ENCODE data around the gene MCOLN1. TPM values are rescaled to one million over a fixed set of nuclear protein-coding genes. Genes with fewer than 3 reads are reported as not detected.

The MCOLN1 gene
- total and polyA plus RNA-seq, 2 of the 4 experiments (the other 2 are of a cell fraction) = 3.4 to 19.6 TPM

GRCh38 chr19:7534531-7535046 is 12.2 kb downstream of the MCOLN1 start:
- peak overlapping the region; percentile 38 for H3K14ac ChIP-seq (replicated peaks; ENCODE audit: low read depth, low read length)
- ATAC-seq (ENCODE audit: low read depth) (peak; percentile 55), DNase-seq (peak; percentile 87)
- peak; percentile 64 for TF ChIP-seq RAD21 (IDR thresholded peaks at IDR 0.05; ENCODE audit: low read length)
- TF ChIP-seq RCOR1 (IDR thresholded peaks at IDR 0.05; ENCODE audit: insufficient replicate concordance, low read length) = no peak
- TF ChIP-seq MXI1 (IDR thresholded peaks at IDR 0.05; ENCODE audit: borderline replicate concordance, low read depth, low read length) = peak; percentile 64; the same call in 1 of the 2 replicates
- peak; percentile 83; the same call in 1 of the 2 replicates for TF ChIP-seq MAZ (IDR thresholded peaks at IDR 0.05; ENCODE audit: borderline replicate concordance, low read depth, low read length)
- TF ChIP-seq CTCF (conservative IDR thresholded peaks at IDR 0.05; ENCODE audit: low read depth, low read length) = peak; percentile 60
- TF ChIP-seq SMC3 (IDR thresholded peaks at IDR 0.05; ENCODE audit: low read depth, low read length) = peak; percentile 54
- peak overlapping the region; percentile 55 for H3K4me3 ChIP-seq (ENCODE audit: insufficient read depth, low read depth, low read length)
- peaks cover 4% of the 10 kb centered on the region; the same call in 1 of the 2 replicates for H3K36me3 ChIP-seq (ENCODE audit: control insufficient read depth, insufficient read depth, low read length)
- intact Hi-C loops (cut with micrococcal nuclease) (loop anchor here (1.0 to 5.0 kb wide), 2 partner anchors 137 to 180 kb away; no protein-coding TSS in a partner anchor), dilution Hi-C loops (cut with HindIII; ENCODE audit: low sequenced_read_pairs, unreplicated experiment) (no loop called here), in situ Hi-C loops (cut with MboI; ENCODE audit: low sequenced_read_pairs) (no loop called here)
- peak overlapping the region; percentile 36 for H3K9ac ChIP-seq (ENCODE audit: low read depth, low read length)
- 0% methylated on average over 10 of the region's 27 CpGs; no CpG with 5 or more reads in 1 of the 2 experiments for WGBS, 2 experiments (ENCODE audit: extremely low coverage in 2 of 2, insufficient read length in 1 of 2)
- peak overlapping the region; percentile 94 for H3K4me2 ChIP-seq (ENCODE audit: low read depth, low read length)
- no peak overlapping the region for H2AK5ac ChIP-seq (ENCODE audit: low read depth, low read length)
- H2AK9ac ChIP-seq (replicated peaks; ENCODE audit: low read depth, low read length, poor library complexity) = peak overlapping the region; percentile 97
- peak overlapping the region; percentile 86 for H3K4ac ChIP-seq (ENCODE audit: low read depth, low read length)
- H3K27ac ChIP-seq (ENCODE audit: insufficient read depth, low read length) = peak overlapping the region; percentile 83
- H3K27me3 ChIP-seq (ENCODE audit: control insufficient read depth, insufficient read depth, low read length) = no peaks in the 10 kb centered on the region
- H2BK5ac ChIP-seq (ENCODE audit: low read depth, low read length, poor library complexity, severe bottlenecking) = peak overlapping the region; percentile 66
- H4K20me1 ChIP-seq (ENCODE audit: insufficient read depth, low read length) = no peaks in the 10 kb centered on the region
- H3K9me3 ChIP-seq (ENCODE audit: control insufficient read depth, insufficient read depth, low read length) = no peaks in the 10 kb centered on the region
- no peak overlapping the region for H2BK15ac ChIP-seq (ENCODE audit: low read depth, low read length)
- peak overlapping the region; percentile 56 for H3K56ac ChIP-seq (ENCODE audit: extremely low read depth, insufficient read depth, low read length)
- peaks cover 10% of the 10 kb centered on the region for H3K4me1 ChIP-seq (ENCODE audit: control insufficient read depth, insufficient read depth, low read length)
- peak overlapping the region; percentile 21; the same call in 1 of the 2 replicates for H3K18ac ChIP-seq (ENCODE audit: low read depth, low read length)
- H2AFZ ChIP-seq (replicated peaks; ENCODE audit: low read length, poor library complexity) = peak overlapping the region; percentile 92
- peak overlapping the region; percentile 21; the same call in 1 of the 2 replicates for H4K91ac ChIP-seq (ENCODE audit: insufficient read depth, low read depth, low read length)
- H4K5ac ChIP-seq (ENCODE audit: low read depth, low read length) = peak overlapping the region; percentile 70
- H3K23ac ChIP-seq (ENCODE audit: low read depth, low read length) = 0 out of 2 replicates have a peak overlapping the region, but pooled peaks have one; percentile 14
- POLR2A ChIA-PET (ENCODE audit: unreplicated experiment) = no interaction called here
- no peak overlapping the region for H2BK120ac ChIP-seq (ENCODE audit: low read depth, low read length)
- CTCF ChIA-PET = interaction anchor here (0.5 to 1.9 kb wide), 4 partner anchors 15 to 204 kb away, joined by 3 to 9 read pairs (median 4); no protein-coding TSS in a partner anchor
- peaks cover 7% of the 10 kb centered on the region for H3K9me1 ChIP-seq (ENCODE audit: insufficient read depth, low read length)
- BruUV-seq (replicated peaks) = no TSS peak
- peaks cover 8 to 16% of the 10 kb centered on the region in 2 experiments; a peak in 2 of 4 replicates for H3K79me1 ChIP-seq (ENCODE audit: low read depth in 1 of 2, low read length in 2 of 2)
- H2BK20ac ChIP-seq (ENCODE audit: low read depth, low read length) = no peak overlapping the region
- peak overlapping the region; percentile 50 to 51; a peak in 2 of 4 replicates for H4K8ac ChIP-seq (ENCODE audit: low read depth in 2 of 2, low read length in 2 of 2)

Measured in IMR-90 (cell line).